Lung (tissue), 12 donors: ENCODE data around the gene ZMIZ2. TPM values are rescaled to one million over a fixed set of nuclear protein-coding genes. Genes with fewer than 3 reads are reported as not detected.
A peak's percentile ranks its signal among the peaks of the same experiment; 100 is the strongest.

Experiments
- ATAC-seq: fragments of 200-7000 bp; cut with Tn5 transposase; one replicate; pipeline ENCODE4 v1.9.1; 2020; ENCODE audit warnings: moderate number of reproducible peaks; ENCODE audit not compliant: insufficient read depth, low FRiP score
- DNase-seq, 3 donors: peaks; one replicate each; pipeline ENCODE4 v3.0.0-alpha.2; 2013 to 2017
- H3K27ac ChIP-seq, 2 donors: one replicate each; pipeline ENCODE4 v1.5.1; 2013; ENCODE audit warnings: mild to moderate bottlenecking in 2 of 2, moderate library complexity in 2 of 2, control low read depth in 1 of 2, inconsistent platforms in 1 of 2, low read depth in 1 of 2, low read length in 1 of 2
- H3K27me3 ChIP-seq, 3 donors: one replicate each; pipeline ENCODE4 v1.5.1; 2013; ENCODE audit warnings: low read length in 2 of 3; ENCODE audit not compliant: control insufficient read depth in 3 of 3, insufficient read depth in 3 of 3
- H3K36me3 ChIP-seq, 4 donors: one replicate each; pipeline ENCODE4 v1.5.1; 2013; ENCODE audit warnings: low read length in 4 of 4, mild to moderate bottlenecking in 1 of 4, moderate library complexity in 1 of 4; ENCODE audit not compliant: control insufficient read depth in 4 of 4, insufficient read depth in 4 of 4
- H3K4me1 ChIP-seq, 5 donors: one replicate each; pipeline ENCODE4 v1.5.1; 2013; ENCODE audit warnings: low read length in 5 of 5, mild to moderate bottlenecking in 2 of 5, moderate library complexity in 1 of 5; ENCODE audit not compliant: control insufficient read depth in 5 of 5, insufficient read depth in 5 of 5
- H3K4me3 ChIP-seq: one replicate; pipeline ENCODE4 v1.5.1; 2013; ENCODE audit warnings: mild to moderate bottlenecking, control low read depth, moderate library complexity
- H3K9ac ChIP-seq, 2 donors: one replicate each; pipeline ENCODE4 v1.5.1; 2013; ENCODE audit warnings: low read length in 2 of 2, control low read depth in 1 of 2; ENCODE audit not compliant: insufficient read depth in 1 of 2
- H3K9me3 ChIP-seq, 4 donors: one replicate each; pipeline ENCODE4 v1.5.1; 2013; ENCODE audit warnings: low read length in 3 of 4, mild to moderate bottlenecking in 1 of 4, moderate library complexity in 1 of 4; ENCODE audit not compliant: control insufficient read depth in 4 of 4, insufficient read depth in 3 of 4
- CTCF ChIP-seq: IDR thresholded peaks from 2 replicates; pipeline ENCODE4 v1.5.1; 2012; ENCODE audit warnings: mild to moderate bottlenecking; ENCODE audit errors: control extremely low read depth, extremely low read depth
- WGBS, 2 donors: extraction: QIAGEN DNeasy Blood & Tissue Kit; methylation state at CpG; one replicate each; pipeline ENCODE4 v1.1.7; 2013; 5-methylcytosine and 5-hydroxymethylcytosine counted together
- polyA plus RNA-seq, 2 donors: library from polyadenylated mRNA; stranded (reverse); fragments of 200-250 nt; gene quantifications; one replicate each; pipeline ENCODE4 v1.2.1, GENCODE V29; 2013
- total RNA-seq, 2 donors: library from RNA; depleted of rRNA in 1 of 2; stranded (reverse); fragments of >200 nt in 1 of 2; gene quantifications; one replicate each; pipeline ENCODE4 v1.2.1, GENCODE V29; 2014 to 2021
- donor health status: control.
- donor health status: control.
- donor health status: Bipolar disorder and iron deficiency.
- donor health status: healthy.
- donor health status: DM: yes; HTN: yes; CAD: no.

The ZMIZ2 gene
- total and polyA plus RNA-seq, 4 donors = 26.2 to 103 (median 53.7) TPM

DNA sequence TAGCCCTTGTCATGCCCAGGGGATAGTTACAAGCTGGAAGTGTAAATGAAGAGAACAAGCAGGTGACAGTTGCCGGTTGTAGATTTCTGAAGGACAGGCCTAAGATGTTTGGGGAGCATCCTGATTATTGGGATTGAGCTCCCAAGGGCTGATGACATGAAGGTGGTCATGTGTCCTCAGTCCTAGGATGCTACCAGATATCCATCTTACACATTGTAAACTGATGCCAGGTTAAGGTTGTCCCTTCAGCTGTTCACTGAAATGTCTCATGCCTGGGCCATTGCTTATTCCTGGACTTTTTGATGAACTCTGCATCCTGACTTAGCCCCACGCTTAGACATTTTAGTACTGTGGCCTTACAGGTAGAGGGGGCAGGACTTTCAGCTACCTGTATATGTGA, 1.3 kb downstream of the ZMIZ2 start:
- Histone ChIP-seq H3K27ac (peak overlapping the region in 1 of 2 donors; percentile 86), H3K4me3 (no peak overlapping the region), H3K36me3 (peaks cover 0 to 7% (median 1%) of the 10 kb centered on the region in 4 donors), H3K27me3 (no peaks in the 10 kb centered on the region), H3K9me3 (no peaks in the 10 kb centered on the region), H3K9ac (peak overlapping the region in 1 of 2 donors; percentile 85), H3K4me1 (peaks cover 7 to 30% (median 12%) of the 10 kb centered on the region in 5 donors)
- no peak for TF ChIP-seq CTCF
- ATAC-seq (no peak), DNase-seq (no peak)
- WGBS, 2 donors = 83 to 86% methylated on average over 2 of the region's 2 CpGs

GRCh38 chr7:44750424-44750823, 1.8 kb downstream of the ZMIZ2 start:
- no peak for ATAC-seq
- H3K9ac ChIP-seq = peak overlapping the region in 1 of 2 donors; percentile 34
- no peaks in the 10 kb centered on the region for H3K9me3 ChIP-seq
- peak overlapping the region in 1 of 2 donors; percentile 38 for H3K27ac ChIP-seq
- H3K4me1 ChIP-seq = peaks cover 8 to 34% (median 12%) of the 10 kb centered on the region in 5 donors
- TF ChIP-seq CTCF = no peak
- 92% methylated on average over 3 of the region's 3 CpGs for WGBS, 2 donors
- no peak for DNase-seq
- no peaks in the 10 kb centered on the region for H3K27me3 ChIP-seq
- peaks cover 0 to 7% (median 1%) of the 10 kb centered on the region in 4 donors for H3K36me3 ChIP-seq
- no peak overlapping the region for H3K4me3 ChIP-seq

GRCh38 chr7:44750921-44751571, 2.4 kb downstream of the ZMIZ2 start:
- 39 to 57% methylated on average over 6 of the region's 6 CpGs for WGBS, 2 donors
- no peak for ATAC-seq
- TF ChIP-seq CTCF = no peak
- peaks cover 11 to 41% (median 18%) of the 10 kb centered on the region in 5 donors for H3K4me1 ChIP-seq
- H3K9me3 ChIP-seq = no peaks in the 10 kb centered on the region
- peaks cover 0 to 7% (median 1%) of the 10 kb centered on the region in 4 donors for H3K36me3 ChIP-seq
- H3K4me3 ChIP-seq = no peak overlapping the region
- H3K27me3 ChIP-seq = no peaks in the 10 kb centered on the region
- peak overlapping the region in 1 of 2 donors; percentile 39 for H3K27ac ChIP-seq
- no peak for DNase-seq
- H3K9ac ChIP-seq = no peak overlapping the region
